Cardiac fibroblast (primary cell): Measurements from ENCODE around the gene RASIP1.
"Not testable (repeated sequence)": the region's sequence is repeated elsewhere in the genome, so short reads cannot be mapped to it uniquely, and the experiment has no call there.

Source experiments
- DNase-seq, 2 donors: peaks; one replicate each; pipeline versions ENCODE4 v3.0.0 to v3.0.0-alpha.2; 2010; ENCODE audit warnings: low read depth in 2 of 2
- H3K4me3 ChIP-seq, 2 donors: replicated peaks in 1 of 2; 1 replicate in 1 of 2; 2 replicates in 1 of 2; pipeline ENCODE4 v1.5.1; 2011; ENCODE audit warnings: low read depth in 2 of 2, low read length in 2 of 2, mild to moderate bottlenecking in 2 of 2, moderate library complexity in 1 of 2
- CTCF ChIP-seq: IDR thresholded peaks from one replicate; pipeline ENCODE4 v1.5.1; 2011; ENCODE audit warnings: low read depth, mild to moderate bottlenecking, low read length, inconsistent platforms

Gene RASIP1

DNA sequence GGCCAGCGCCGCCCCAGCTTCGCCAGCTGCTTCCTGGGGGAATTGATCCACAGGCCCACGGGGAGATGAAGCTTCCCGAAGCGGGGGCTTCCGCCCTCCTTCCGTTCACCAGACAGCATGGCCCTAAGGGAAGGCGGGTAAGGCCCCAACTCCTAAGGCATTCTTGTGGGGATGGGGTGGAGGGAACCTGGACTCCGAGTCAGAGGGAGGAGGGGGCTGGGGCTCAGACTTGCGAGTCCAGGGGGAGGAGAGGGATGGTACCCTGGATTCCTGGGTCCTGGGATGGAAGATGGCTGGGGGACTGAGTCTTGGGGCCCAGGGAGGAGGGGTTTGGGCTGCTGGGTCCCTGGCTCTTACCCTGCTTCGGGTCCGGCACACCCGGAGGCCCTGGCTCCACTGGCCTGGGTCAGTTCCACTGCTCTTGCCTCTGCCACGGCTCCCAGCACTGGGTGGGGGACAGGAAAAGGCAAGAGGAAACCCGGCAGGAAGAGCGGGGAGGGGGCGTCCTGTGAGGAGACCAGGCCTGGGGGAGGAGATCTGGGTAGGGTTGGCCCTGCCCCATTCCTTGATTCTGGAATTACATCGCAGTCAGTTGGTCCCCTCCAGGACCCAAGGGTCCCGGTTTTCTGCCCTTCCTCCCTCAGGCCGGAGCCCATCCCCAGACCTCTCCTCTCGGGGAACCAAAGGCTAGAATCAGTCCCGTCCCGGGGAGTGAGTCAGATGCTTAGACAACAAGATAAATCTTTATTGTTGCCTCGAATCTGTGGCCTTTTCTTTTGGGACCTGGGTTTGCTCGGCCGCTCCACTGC lies at the start of gene RASIP1:
TSS of gene RASIP1 (minus strand) at position 447 of the 809 bp plus-strand sequence. CDS start at position 119, 328 bp downstream.
- DNase-seq = no peak
- no peak for TF ChIP-seq CTCF
- peak within 1 kb of the TSS in 1 of 2 donors; percentile 36 for H3K4me3 ChIP-seq

DNA sequence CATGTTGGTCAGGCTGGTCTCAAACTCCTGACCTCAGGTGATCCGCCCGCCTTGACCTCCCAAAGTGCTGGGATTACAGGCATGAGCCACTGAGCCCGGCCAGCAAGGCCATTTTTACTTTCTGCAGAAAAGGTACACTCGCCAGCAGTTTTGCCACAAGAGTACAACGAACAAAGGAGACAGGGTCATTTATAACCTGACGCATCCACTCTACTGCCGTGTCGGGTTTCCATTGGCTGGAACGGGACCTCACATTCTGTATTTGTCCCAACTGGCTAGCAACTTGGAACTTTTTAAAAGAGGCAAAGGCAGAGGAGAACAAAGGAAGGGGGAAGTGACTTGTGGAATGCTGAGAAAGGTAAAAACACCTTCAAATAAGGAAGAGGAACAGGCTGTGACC lies 46.9 kb upstream of the RASIP1 start:
- not testable (repeated sequence) for DNase-seq

DNA sequence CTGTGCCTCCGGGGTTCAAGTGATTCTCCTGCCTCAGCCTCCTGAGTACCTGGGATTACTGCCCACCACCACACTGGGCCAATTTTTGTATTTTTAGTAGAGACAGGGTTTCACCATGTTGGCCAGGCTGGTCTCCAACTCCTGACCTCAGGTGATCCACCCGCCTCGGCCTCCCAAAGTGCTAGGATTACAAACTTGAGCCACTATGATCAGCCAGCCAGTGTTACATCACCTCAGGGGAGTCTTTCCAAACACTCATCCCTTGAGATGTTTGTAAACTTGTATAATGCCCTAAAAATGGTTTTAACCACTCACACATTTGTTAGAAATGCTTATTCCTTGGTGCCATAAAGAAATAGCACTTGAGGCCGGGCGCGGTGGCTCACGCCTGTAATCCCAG lies 46.0 kb upstream of the RASIP1 start:
- not testable (repeated sequence) for DNase-seq, H3K4me3 ChIP-seq

More for the DNA sequence above, 46.9 kb upstream of the RASIP1 start:
- H3K4me3 ChIP-seq = not testable (repeated sequence)

DNA sequence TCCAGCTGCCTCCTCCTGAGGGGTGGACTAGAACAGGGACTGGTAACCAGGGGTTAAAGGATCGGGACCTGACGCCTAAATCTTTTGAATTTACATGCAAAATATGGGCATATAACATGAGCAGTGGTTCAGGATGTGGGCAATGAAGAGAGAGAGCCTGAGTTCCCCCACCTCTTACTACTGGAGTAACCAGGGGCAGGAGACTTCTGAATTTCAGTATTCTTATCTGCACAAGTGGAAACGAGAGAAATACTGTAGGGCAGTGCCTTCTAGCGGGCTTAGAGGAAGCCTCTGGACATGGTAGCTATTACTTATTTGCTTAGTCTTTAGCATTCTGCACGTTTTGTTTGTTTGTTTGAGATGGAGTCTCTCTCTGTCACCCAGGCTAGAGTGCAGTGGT lies 44.1 kb upstream of the RASIP1 start:
- peak in 1 of 2 donors; percentile 52 for DNase-seq
- no peak for TF ChIP-seq CTCF
- H3K4me3 ChIP-seq = no peak overlapping the region

DNA sequence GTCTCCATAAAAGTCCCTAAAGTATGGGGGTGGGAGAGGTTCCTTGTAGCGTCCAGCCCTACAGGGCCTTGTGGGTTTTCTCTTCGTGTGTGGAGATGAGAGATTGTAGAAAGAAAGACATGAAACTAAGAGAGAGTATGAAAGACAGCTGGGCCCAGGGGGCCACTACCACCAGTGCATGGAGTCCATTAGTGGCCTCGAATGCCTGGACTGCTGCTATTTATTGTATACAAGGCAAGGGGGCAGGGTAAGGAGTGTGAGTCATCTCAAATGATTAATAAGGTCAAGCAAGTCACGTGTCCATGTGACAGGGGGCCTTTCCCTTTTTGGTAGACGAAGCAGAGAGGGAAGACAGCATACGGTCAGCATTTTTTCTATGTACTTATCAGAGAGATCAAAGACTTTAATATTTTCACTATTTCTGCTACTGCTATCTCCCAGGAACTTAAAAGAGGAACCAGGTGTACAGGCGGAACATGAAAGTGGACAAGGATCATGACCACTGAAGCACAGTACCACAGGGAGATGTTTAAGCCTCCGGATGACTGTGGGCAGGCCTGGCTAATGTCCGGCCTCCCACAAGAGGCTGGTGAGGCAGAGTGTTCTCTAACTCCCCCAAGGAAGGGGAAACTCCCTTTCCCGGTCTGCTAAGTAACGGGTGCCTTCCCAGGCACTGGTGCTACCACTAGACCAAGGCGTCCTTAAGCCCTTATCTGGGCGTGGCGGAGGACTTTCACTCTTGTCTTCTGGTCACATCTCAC lies 40.4 kb upstream of the RASIP1 start:
- DNase-seq = peak; percentile 62 to 73
- TF ChIP-seq CTCF = no peak

GRCh38 chr19:48779636-48780035 lies 39.2 kb upstream of the RASIP1 start:
- no peak overlapping the region for H3K4me3 ChIP-seq
- DNase-seq = no peak
- TF ChIP-seq CTCF = no peak

More for the DNA sequence above, 40.4 kb upstream of the RASIP1 start:
- no peak overlapping the region for H3K4me3 ChIP-seq

- TF ChIP-seq CTCF = no peak
- H3K4me3 ChIP-seq = no peak overlapping the region
- no peak for DNase-seq
Observed at GRCh38 chr19:48777720-48778119, 37.3 kb upstream of the RASIP1 start.
